ENCODE results near the gene MT1A.
"Not testable (repeated sequence)": the region's sequence is repeated elsewhere in the genome, so short reads cannot be mapped to it uniquely, and the experiment has no call there.

Gene MT1A

GRCh38 chr16:56616608-56617211 lies 21.8 kb upstream of the MT1A start:
- no peak overlapping the region for H3K4me3 ChIP-seq (ENCODE audit: low read length)
- no peaks in the 10 kb centered on the region for H3K36me3 ChIP-seq (ENCODE audit: insufficient read depth, low read length)
- peaks cover 65% of the 10 kb centered on the region for H3K27me3 ChIP-seq (ENCODE audit: insufficient read depth, low read length)
- no peak overlapping the region for H2AFZ ChIP-seq (ENCODE audit: low read depth, low read length)
- H3K4me1 ChIP-seq (ENCODE audit: insufficient read depth, low read length): no peaks in the 10 kb centered on the region
- H3K9me3 ChIP-seq (ENCODE audit: low read length): no peaks in the 10 kb centered on the region

- H3K4me3 ChIP-seq (ENCODE audit: low read length): no peak overlapping the region
- H3K36me3 ChIP-seq (ENCODE audit: insufficient read depth, low read length): no peaks in the 10 kb centered on the region
- no peaks in the 10 kb centered on the region for H3K9me3 ChIP-seq (ENCODE audit: low read length)
- no peaks in the 10 kb centered on the region for H3K4me1 ChIP-seq (ENCODE audit: insufficient read depth, low read length)
- H2AFZ ChIP-seq (ENCODE audit: low read depth, low read length): no peak overlapping the region
- peaks cover 64% of the 10 kb centered on the region for H3K27me3 ChIP-seq (ENCODE audit: insufficient read depth, low read length)
Measured at GRCh38 chr16:56617212-56618085, 21.0 kb upstream of the MT1A start.

GRCh38 chr16:56618138-56618537 lies 20.3 kb upstream of the MT1A start:
- no peaks in the 10 kb centered on the region for H3K4me1 ChIP-seq (ENCODE audit: insufficient read depth, low read length)
- H3K36me3 ChIP-seq (ENCODE audit: insufficient read depth, low read length): no peaks in the 10 kb centered on the region
- no peak overlapping the region for H3K4me3 ChIP-seq (ENCODE audit: low read length)
- H3K9me3 ChIP-seq (ENCODE audit: low read length): no peaks in the 10 kb centered on the region
- H3K27me3 ChIP-seq (ENCODE audit: insufficient read depth, low read length): peaks cover 67% of the 10 kb centered on the region
- H2AFZ ChIP-seq (ENCODE audit: low read depth, low read length): no peak overlapping the region

- Histone ChIP-seq H3K4me3 (ENCODE audit: low read length) (no peak overlapping the region), H3K4me1 (ENCODE audit: insufficient read depth, low read length) (no peaks in the 10 kb centered on the region), H2AFZ (ENCODE audit: low read depth, low read length) (no peak overlapping the region), H3K27me3 (ENCODE audit: insufficient read depth, low read length) (peaks cover 75% of the 10 kb centered on the region), H3K9me3 (ENCODE audit: low read length) (no peaks in the 10 kb centered on the region), H3K36me3 (ENCODE audit: insufficient read depth, low read length) (no peaks in the 10 kb centered on the region)
Measured at GRCh38 chr16:56620339-56620897, 18.0 kb upstream of the MT1A start.

- H3K4me3 ChIP-seq (ENCODE audit: low read length); H3K4me1 ChIP-seq (ENCODE audit: insufficient read depth, low read length); H2AFZ ChIP-seq (ENCODE audit: low read depth, low read length); H3K36me3 ChIP-seq (ENCODE audit: insufficient read depth, low read length); H3K9me3 ChIP-seq (ENCODE audit: low read length): not testable (repeated sequence)
- H3K27me3 ChIP-seq (ENCODE audit: insufficient read depth, low read length): peaks cover 79% of the 10 kb centered on the region
Measured at GRCh38 chr16:56621665-56622445, 16.6 kb upstream of the MT1A start.

- peaks cover 71% of the 10 kb centered on the region for H3K27me3 ChIP-seq (ENCODE audit: insufficient read depth, low read length)
- not testable (repeated sequence) for H2AFZ ChIP-seq (ENCODE audit: low read depth, low read length); H3K9me3 ChIP-seq (ENCODE audit: low read length); H3K36me3 ChIP-seq (ENCODE audit: insufficient read depth, low read length); H3K4me1 ChIP-seq (ENCODE audit: insufficient read depth, low read length); H3K4me3 ChIP-seq (ENCODE audit: low read length)
Measured at GRCh38 chr16:56623184-56623583, 15.3 kb upstream of the MT1A start.

- H2AFZ ChIP-seq (ENCODE audit: low read depth, low read length): no peak overlapping the region
- peaks cover 71% of the 10 kb centered on the region for H3K27me3 ChIP-seq (ENCODE audit: insufficient read depth, low read length)
- peaks cover 4% of the 10 kb centered on the region for H3K4me1 ChIP-seq (ENCODE audit: insufficient read depth, low read length)
- no peaks in the 10 kb centered on the region for H3K36me3 ChIP-seq (ENCODE audit: insufficient read depth, low read length)
- no peaks in the 10 kb centered on the region for H3K9me3 ChIP-seq (ENCODE audit: low read length)
- no peak overlapping the region for H3K4me3 ChIP-seq (ENCODE audit: low read length)
Measured at GRCh38 chr16:56623637-56624036, 14.8 kb upstream of the MT1A start.

GRCh38 chr16:56625140-56625942 lies 13.1 kb upstream of the MT1A start, which contains the start of gene MT1E:
MT1E (plus strand) TSS chr16:56625781; CDS start chr16:56625852, 71 bp downstream.
- peaks cover 73% of the 10 kb centered on the region for H3K27me3 ChIP-seq (ENCODE audit: insufficient read depth, low read length)

DNA sequence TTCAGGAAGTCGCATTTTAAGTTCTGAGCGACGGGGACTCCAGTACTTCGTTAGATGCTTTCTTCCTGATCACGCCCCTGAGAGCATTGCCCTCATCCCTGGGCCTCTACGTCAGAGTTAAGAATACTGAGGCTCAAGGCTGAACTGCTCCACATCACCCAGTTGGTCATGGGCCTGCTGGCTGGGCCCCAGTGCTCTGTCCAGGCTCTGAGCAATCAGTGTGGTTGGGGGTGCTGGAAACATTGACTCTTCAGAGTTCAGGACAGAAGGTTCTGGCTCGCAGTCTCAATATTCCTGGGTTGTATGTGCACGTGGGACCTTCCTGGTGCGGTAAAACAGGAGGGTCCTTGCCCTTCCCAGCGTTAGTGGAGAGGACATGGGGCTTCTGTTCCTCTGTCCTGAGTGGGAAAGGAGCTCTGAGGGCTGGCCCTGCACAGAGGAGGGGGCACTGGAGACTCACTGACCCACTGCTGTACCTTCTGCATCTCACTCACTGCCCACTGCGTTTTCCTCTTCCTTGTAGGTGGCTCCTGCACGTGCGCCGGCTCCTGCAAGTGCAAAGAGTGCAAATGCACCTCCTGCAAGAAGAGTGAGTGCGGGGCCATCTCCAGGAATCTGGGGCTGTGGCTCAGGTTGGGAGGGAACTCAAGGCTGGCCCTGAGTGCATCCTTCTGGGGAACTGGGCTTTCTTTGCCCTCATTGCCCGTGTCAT lies 12.4 kb upstream of the MT1A start:
- Histone ChIP-seq H3K4me1 (ENCODE audit: insufficient read depth, low read length) (peaks cover 4% of the 10 kb centered on the region), H2AFZ (ENCODE audit: low read depth, low read length) (no peak overlapping the region), H3K9me3 (ENCODE audit: low read length) (no peaks in the 10 kb centered on the region), H3K4me3 (ENCODE audit: low read length) (no peak overlapping the region), H3K36me3 (ENCODE audit: insufficient read depth, low read length) (no peaks in the 10 kb centered on the region), H3K27me3 (ENCODE audit: insufficient read depth, low read length) (peaks cover 79% of the 10 kb centered on the region)

More at GRCh38 chr16:56625140-56625942, 13.1 kb upstream of the MT1A start, which contains the start of gene MT1E:
- Histone ChIP-seq H2AFZ (ENCODE audit: low read depth, low read length) (no peak within 1 kb of the TSS), H3K36me3 (ENCODE audit: insufficient read depth, low read length) (no peaks in the 10 kb centered on the region), H3K9me3 (ENCODE audit: low read length) (no peaks in the 10 kb centered on the region), H3K4me3 (ENCODE audit: low read length) (no peak within 1 kb of the TSS), H3K4me1 (ENCODE audit: insufficient read depth, low read length) (peaks cover 4% of the 10 kb centered on the region)

GRCh38 chr16:56626685-56627084 lies 11.8 kb upstream of the MT1A start:
- Histone ChIP-seq H3K9me3 (ENCODE audit: low read length) (no peaks in the 10 kb centered on the region), H3K36me3 (ENCODE audit: insufficient read depth, low read length) (no peaks in the 10 kb centered on the region), H3K4me1 (ENCODE audit: insufficient read depth, low read length) (peaks cover 4% of the 10 kb centered on the region), H3K4me3 (ENCODE audit: low read length) (no peak overlapping the region), H2AFZ (ENCODE audit: low read depth, low read length) (no peak overlapping the region), H3K27me3 (ENCODE audit: insufficient read depth, low read length) (peaks cover 79% of the 10 kb centered on the region)

- no peaks in the 10 kb centered on the region for H3K9me3 ChIP-seq (ENCODE audit: low read length)
- peaks cover 89% of the 10 kb centered on the region for H3K27me3 ChIP-seq (ENCODE audit: insufficient read depth, low read length)
- no peaks in the 10 kb centered on the region for H3K36me3 ChIP-seq (ENCODE audit: insufficient read depth, low read length)
- H2AFZ ChIP-seq (ENCODE audit: low read depth, low read length): no peak overlapping the region
- H3K4me1 ChIP-seq (ENCODE audit: insufficient read depth, low read length): peaks cover 10% of the 10 kb centered on the region
- H3K4me3 ChIP-seq (ENCODE audit: low read length): no peak overlapping the region
Measured at GRCh38 chr16:56628486-56629350, 9.7 kb upstream of the MT1A start.
